Measurements from ENCODE around the gene TMEM88. TPM values are rescaled to one million over a fixed set of nuclear protein-coding genes. Genes with fewer than 3 reads are reported as not detected.

The TMEM88 gene
- total RNA-seq, 3 donors from 2014 or later = 4.8 to 21.0 (median 5.7) TPM

GRCh38 chr17:7825206-7825990 lies 29.5 kb upstream of the TMEM88 start:
- DNase-seq (ENCODE audit: low spot score in 2 of 2) = no peak
- no peaks in the 10 kb centered on the region for H3K36me3 ChIP-seq
- H3K4me3 ChIP-seq = no peak overlapping the region
- intact Hi-C loops (cut with DNase I; ENCODE audit: low total_unique reads) = no loop called here
- H3K9me3 ChIP-seq = no peaks in the 10 kb centered on the region
- TF ChIP-seq POLR2A (IDR thresholded peaks at IDR 0.05) (no peak), CTCF (IDR thresholded peaks at IDR 0.05) (no peak), POLR2AphosphoS5 (IDR thresholded peaks at IDR 0.05) (no peak)
- H3K4me1 ChIP-seq = no peaks in the 10 kb centered on the region
- no peaks in the 10 kb centered on the region for H3K27me3 ChIP-seq
- H3K27ac ChIP-seq = no peak overlapping the region

- no peaks in the 10 kb centered on the region for H3K27me3 ChIP-seq
- no peaks in the 10 kb centered on the region for H3K36me3 ChIP-seq
- no peak overlapping the region for H3K27ac ChIP-seq
- intact Hi-C loops (cut with DNase I; ENCODE audit: low total_unique reads) = no loop called here
- no peaks in the 10 kb centered on the region for H3K4me1 ChIP-seq
- DNase-seq (ENCODE audit: low spot score in 2 of 2) = peak in 1 of 2 donors; percentile 47
- TF ChIP-seq POLR2A (IDR thresholded peaks at IDR 0.05) = no peak
- no peak for TF ChIP-seq POLR2AphosphoS5 (IDR thresholded peaks at IDR 0.05)
- no peak for TF ChIP-seq CTCF (IDR thresholded peaks at IDR 0.05)
- H3K9me3 ChIP-seq = no peaks in the 10 kb centered on the region
- H3K4me3 ChIP-seq = no peak overlapping the region
These were observed 24.2 kb upstream of the TMEM88 start for GRCh38 chr17:7830616-7831015.

- H3K27ac ChIP-seq = no peak overlapping the region
- DNase-seq (ENCODE audit: low spot score in 2 of 2) = no peak
- no peaks in the 10 kb centered on the region for H3K36me3 ChIP-seq
- TF ChIP-seq CTCF (IDR thresholded peaks at IDR 0.05) = no peak
- no peak for TF ChIP-seq POLR2A (IDR thresholded peaks at IDR 0.05)
- no peak for TF ChIP-seq POLR2AphosphoS5 (IDR thresholded peaks at IDR 0.05)
- intact Hi-C loops (cut with DNase I; ENCODE audit: low total_unique reads) = no loop called here
- peaks cover 0 to 1% of the 10 kb centered on the region in 2 donors for H3K4me1 ChIP-seq
- H3K9me3 ChIP-seq = no peaks in the 10 kb centered on the region
- H3K27me3 ChIP-seq = no peaks in the 10 kb centered on the region
- no peak overlapping the region for H3K4me3 ChIP-seq
These were observed 23.6 kb upstream of the TMEM88 start for GRCh38 chr17:7831233-7831632.

GRCh38 chr17:7832431-7832830 lies 22.4 kb upstream of the TMEM88 start:
- H3K27ac ChIP-seq = no peak overlapping the region
- intact Hi-C loops (cut with DNase I; ENCODE audit: low total_unique reads) = no loop called here
- H3K27me3 ChIP-seq = no peaks in the 10 kb centered on the region
- no peak overlapping the region for H3K4me3 ChIP-seq
- H3K9me3 ChIP-seq = no peaks in the 10 kb centered on the region
- TF ChIP-seq POLR2AphosphoS5 (IDR thresholded peaks at IDR 0.05) = no peak
- no peak for TF ChIP-seq POLR2A (IDR thresholded peaks at IDR 0.05)
- TF ChIP-seq CTCF (IDR thresholded peaks at IDR 0.05) = no peak
- DNase-seq (ENCODE audit: low spot score in 2 of 2) = peak in 1 of 2 donors; percentile 48
- no peaks in the 10 kb centered on the region for H3K36me3 ChIP-seq
- peaks cover 0 to 13% of the 10 kb centered on the region in 2 donors for H3K4me1 ChIP-seq

- H3K36me3 ChIP-seq = no peaks in the 10 kb centered on the region
- DNase-seq (ENCODE audit: low spot score in 2 of 2) = peak in 1 of 2 donors; percentile 47
- intact Hi-C loops (cut with DNase I; ENCODE audit: low total_unique reads) = no loop called here
- H3K27ac ChIP-seq = peak overlapping the region; percentile 97 to 99
- no peaks in the 10 kb centered on the region for H3K9me3 ChIP-seq
- TF ChIP-seq CTCF (IDR thresholded peaks at IDR 0.05) (no peak), POLR2AphosphoS5 (IDR thresholded peaks at IDR 0.05) (peak in 1 of 3 donors; percentile 2), POLR2A (IDR thresholded peaks at IDR 0.05) (no peak)
- peak overlapping the region in 2 of 3 donors; percentile 74 for H3K4me3 ChIP-seq
- H3K27me3 ChIP-seq = no peaks in the 10 kb centered on the region
- H3K4me1 ChIP-seq = peaks cover 0 to 19% of the 10 kb centered on the region in 2 donors
These were observed 21.7 kb upstream of the TMEM88 start for GRCh38 chr17:7833011-7833794.
